ENCODE data around the gene RLN3. TPM values are rescaled to one million over a fixed set of nuclear protein-coding genes. Genes with fewer than 3 reads are reported as not detected.
A peak's percentile ranks its signal among the peaks of the same experiment; 100 is the strongest.

Gene RLN3
- total and polyA plus RNA-seq, 9 of the 15 experiments (the other 6 are each of a cell fraction or from before 2014, with no cell fraction given): 0.31 to 1.2 (median 0.71) TPM; not detected in 6

GRCh38 chr19:14006085-14006765 lies 21.7 kb upstream of the RLN3 start, which contains the start of gene RFX1 (continued):
- no peak for TF ChIP-seq RREB1 (CRISPR knock-in tag; IDR thresholded peaks at IDR 0.05)
- no peak for TF ChIP-seq CBFA2T2 (conservative IDR thresholded peaks at IDR 0.05)
- no peak for TF ChIP-seq ZFP1 (CRISPR knock-in tag; IDR thresholded peaks at IDR 0.05)
- TF ChIP-seq RAD51 (IDR thresholded peaks at IDR 0.05; ENCODE audit: borderline replicate concordance, low read depth): no peak
- TF ChIP-seq LCOR (CRISPR knock-in tag; IDR thresholded peaks at IDR 0.05): no peak
- no peak for TF ChIP-seq ZSCAN32 (CRISPR knock-in tag; IDR thresholded peaks at IDR 0.05)
- TF ChIP-seq PTBP1 (IDR thresholded peaks at IDR 0.05; ENCODE audit: low read depth, low read length): no peak
- no peak for TF ChIP-seq CAMTA2 (CRISPR knock-in tag; conservative IDR thresholded peaks at IDR 0.05)
- TF ChIP-seq RCOR1 (IDR thresholded peaks at IDR 0.05; ENCODE audit: borderline replicate concordance in 1 of 2, low read depth in 2 of 2, low read length in 2 of 2): peak in 1 of 2 experiments; percentile 34; a peak in 1 of 4 replicates
- no peak for TF ChIP-seq IRF2 (CRISPR knock-in tag; IDR thresholded peaks at IDR 0.05)
- TF ChIP-seq HSF4 (CRISPR knock-in tag; IDR thresholded peaks at IDR 0.05; ENCODE audit: borderline replicate concordance): no peak
- TF ChIP-seq SAFB (IDR thresholded peaks at IDR 0.05; ENCODE audit: borderline replicate concordance, low read depth, low read length): no peak
- TF ChIP-seq SMARCA5 (IDR thresholded peaks at IDR 0.05): no peak
- no peak for TF ChIP-seq TAF9B (IDR thresholded peaks at IDR 0.05; ENCODE audit: partially characterized antibody)
- no peak for TF ChIP-seq ZNF830 (CRISPR knock-in tag; IDR thresholded peaks at IDR 0.05)
- no peak for TF ChIP-seq DDX20 (tag; IDR thresholded peaks at IDR 0.05; ENCODE audit: low read depth)
- no peak for TF ChIP-seq HMGN3 (IDR thresholded peaks at IDR 0.05; ENCODE audit: borderline replicate concordance, extremely low read depth, insufficient read length, low read depth, low read length)
- no peak for TF ChIP-seq MTA2 (IDR thresholded peaks at IDR 0.05; ENCODE audit: low read depth)
- no peak for TF ChIP-seq FOXO4 (CRISPR knock-in tag; IDR thresholded peaks at IDR 0.05)
- TF ChIP-seq PHF21A (IDR thresholded peaks at IDR 0.05; ENCODE audit: borderline replicate concordance, low read depth): no peak

All from K562 (cell line).